ENCODE results near the gene COX7B2.

DNA sequence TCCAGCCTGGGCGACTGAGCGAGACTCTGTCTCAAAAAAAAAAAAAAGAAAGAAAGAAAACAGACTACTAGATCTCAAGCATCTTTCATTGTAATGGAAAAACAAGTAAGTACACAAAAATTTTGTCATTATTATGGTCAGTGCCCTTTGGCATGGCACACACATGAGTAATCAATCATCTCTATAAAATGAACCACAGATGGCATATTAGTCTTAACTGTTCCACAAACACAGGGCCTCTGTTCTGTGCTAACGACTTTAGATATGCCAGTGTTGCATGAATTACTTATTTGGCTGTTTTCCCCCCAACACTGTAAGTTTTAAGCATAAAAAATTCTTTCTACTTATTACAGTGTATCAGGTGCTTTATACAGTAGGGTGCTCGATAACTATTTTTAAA lies 90.4 kb downstream of the COX7B2 start:
- TF ChIP-seq, protein P1, sequence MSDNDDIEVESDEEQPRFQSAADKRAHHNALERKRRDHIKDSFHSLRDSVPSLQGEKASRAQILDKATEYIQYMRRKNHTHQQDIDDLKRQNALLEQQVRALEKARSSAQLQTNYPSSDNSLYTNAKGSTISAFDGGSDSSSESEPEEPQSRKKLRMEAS (IDR thresholded peaks at IDR 0.05; ENCODE audit: low read depth, low read length) = no peak
- TF ChIP-seq, protein P2, sequence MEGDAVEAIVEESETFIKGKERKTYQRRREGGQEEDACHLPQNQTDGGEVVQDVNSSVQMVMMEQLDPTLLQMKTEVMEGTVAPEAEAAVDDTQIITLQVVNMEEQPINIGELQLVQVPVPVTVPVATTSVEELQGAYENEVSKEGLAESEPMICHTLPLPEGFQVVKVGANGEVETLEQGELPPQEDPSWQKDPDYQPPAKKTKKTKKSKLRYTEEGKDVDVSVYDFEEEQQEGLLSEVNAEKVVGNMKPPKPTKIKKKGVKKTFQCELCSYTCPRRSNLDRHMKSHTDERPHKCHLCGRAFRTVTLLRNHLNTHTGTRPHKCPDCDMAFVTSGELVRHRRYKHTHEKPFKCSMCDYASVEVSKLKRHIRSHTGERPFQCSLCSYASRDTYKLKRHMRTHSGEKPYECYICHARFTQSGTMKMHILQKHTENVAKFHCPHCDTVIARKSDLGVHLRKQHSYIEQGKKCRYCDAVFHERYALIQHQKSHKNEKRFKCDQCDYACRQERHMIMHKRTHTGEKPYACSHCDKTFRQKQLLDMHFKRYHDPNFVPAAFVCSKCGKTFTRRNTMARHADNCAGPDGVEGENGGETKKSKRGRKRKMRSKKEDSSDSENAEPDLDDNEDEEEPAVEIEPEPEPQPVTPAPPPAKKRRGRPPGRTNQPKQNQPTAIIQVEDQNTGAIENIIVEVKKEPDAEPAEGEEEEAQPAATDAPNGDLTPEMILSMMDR (IDR thresholded peaks at IDR 0.05 in 2 of 3, conservative IDR thresholded peaks at IDR 0.05 in 1 of 3; ENCODE audit: control insufficient read depth in 2 of 3, extremely low read depth in 1 of 3, insufficient read depth in 1 of 3, low read depth in 3 of 3, low read length in 3 of 3) = no peak
- TF ChIP-seq, protein P3, sequence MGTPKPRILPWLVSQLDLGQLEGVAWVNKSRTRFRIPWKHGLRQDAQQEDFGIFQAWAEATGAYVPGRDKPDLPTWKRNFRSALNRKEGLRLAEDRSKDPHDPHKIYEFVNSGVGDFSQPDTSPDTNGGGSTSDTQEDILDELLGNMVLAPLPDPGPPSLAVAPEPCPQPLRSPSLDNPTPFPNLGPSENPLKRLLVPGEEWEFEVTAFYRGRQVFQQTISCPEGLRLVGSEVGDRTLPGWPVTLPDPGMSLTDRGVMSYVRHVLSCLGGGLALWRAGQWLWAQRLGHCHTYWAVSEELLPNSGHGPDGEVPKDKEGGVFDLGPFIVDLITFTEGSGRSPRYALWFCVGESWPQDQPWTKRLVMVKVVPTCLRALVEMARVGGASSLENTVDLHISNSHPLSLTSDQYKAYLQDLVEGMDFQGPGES (IDR thresholded peaks at IDR 0.05) = no peak
- no peak for TF ChIP-seq TARDBP (IDR thresholded peaks at IDR 0.05; ENCODE audit: borderline replicate concordance)
- TF ChIP-seq, protein P4, sequence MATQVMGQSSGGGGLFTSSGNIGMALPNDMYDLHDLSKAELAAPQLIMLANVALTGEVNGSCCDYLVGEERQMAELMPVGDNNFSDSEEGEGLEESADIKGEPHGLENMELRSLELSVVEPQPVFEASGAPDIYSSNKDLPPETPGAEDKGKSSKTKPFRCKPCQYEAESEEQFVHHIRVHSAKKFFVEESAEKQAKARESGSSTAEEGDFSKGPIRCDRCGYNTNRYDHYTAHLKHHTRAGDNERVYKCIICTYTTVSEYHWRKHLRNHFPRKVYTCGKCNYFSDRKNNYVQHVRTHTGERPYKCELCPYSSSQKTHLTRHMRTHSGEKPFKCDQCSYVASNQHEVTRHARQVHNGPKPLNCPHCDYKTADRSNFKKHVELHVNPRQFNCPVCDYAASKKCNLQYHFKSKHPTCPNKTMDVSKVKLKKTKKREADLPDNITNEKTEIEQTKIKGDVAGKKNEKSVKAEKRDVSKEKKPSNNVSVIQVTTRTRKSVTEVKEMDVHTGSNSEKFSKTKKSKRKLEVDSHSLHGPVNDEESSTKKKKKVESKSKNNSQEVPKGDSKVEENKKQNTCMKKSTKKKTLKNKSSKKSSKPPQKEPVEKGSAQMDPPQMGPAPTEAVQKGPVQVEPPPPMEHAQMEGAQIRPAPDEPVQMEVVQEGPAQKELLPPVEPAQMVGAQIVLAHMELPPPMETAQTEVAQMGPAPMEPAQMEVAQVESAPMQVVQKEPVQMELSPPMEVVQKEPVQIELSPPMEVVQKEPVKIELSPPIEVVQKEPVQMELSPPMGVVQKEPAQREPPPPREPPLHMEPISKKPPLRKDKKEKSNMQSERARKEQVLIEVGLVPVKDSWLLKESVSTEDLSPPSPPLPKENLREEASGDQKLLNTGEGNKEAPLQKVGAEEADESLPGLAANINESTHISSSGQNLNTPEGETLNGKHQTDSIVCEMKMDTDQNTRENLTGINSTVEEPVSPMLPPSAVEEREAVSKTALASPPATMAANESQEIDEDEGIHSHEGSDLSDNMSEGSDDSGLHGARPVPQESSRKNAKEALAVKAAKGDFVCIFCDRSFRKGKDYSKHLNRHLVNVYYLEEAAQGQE (IDR thresholded peaks at IDR 0.05; ENCODE audit: low read depth, low read length) = no peak
- no peak for TF ChIP-seq SREBF2 (IDR thresholded peaks at IDR 0.05; ENCODE audit: low read length)
- no peak for TF ChIP-seq HDAC6 (IDR thresholded peaks at IDR 0.05; ENCODE audit: unreplicated experiment)
- TF ChIP-seq YY1 (IDR thresholded peaks at IDR 0.05; ENCODE audit: low read depth, low read length) = no peak
- TF ChIP-seq SPI1 (IDR thresholded peaks at IDR 0.05; ENCODE audit: borderline replicate concordance, insufficient read depth, low read depth, low read length) = no peak
- TF ChIP-seq ESRRA (IDR thresholded peaks at IDR 0.05; ENCODE audit: low read length) = no peak
- TF ChIP-seq HDGF (IDR thresholded peaks at IDR 0.05) = no peak
